Common myeloid progenitor, CD34-positive (primary cell): ENCODE results near the gene TMEM135.
A peak's percentile ranks its signal among the peaks of the same experiment; 100 is the strongest.

Source experiments
- CTCF ChIA-PET: fragments of 350-600 bp; sonication (Branson Sonifier 250); formaldehyde crosslinking; loops from one replicate; lab custom pipeline; 2021; ENCODE audit warnings: antibody characterized with exemption; lab: Charles Lee
- POLR2A ChIA-PET: fragments of 350-600 bp; sonication (Branson Sonifier 250); formaldehyde crosslinking; loops from one replicate; lab custom pipeline; 2021; ENCODE audit warnings: antibody characterized with exemption; lab: Charles Lee
- DNase-seq, 3 donors: peaks; one replicate each; pipeline versions ENCODE4 v3.0.0 to v3.0.0-alpha.2; 2013
- H3K27ac ChIP-seq, 2 experiments: 1 replicate in 1 of 2; 2 replicates in 1 of 2; pipeline ENCODE4 v1.7.0; 2013; ENCODE audit warnings: inconsistent platforms in 2 of 2, low read length in 2 of 2, mild to moderate bottlenecking in 2 of 2, low read depth in 1 of 2, moderate library complexity in 1 of 2; ENCODE audit not compliant: severe bottlenecking in 2 of 2, insufficient read depth in 1 of 2, poor library complexity in 1 of 2
- H3K27me3 ChIP-seq, 5 experiments: replicated peaks in 2 of 5; 1 replicate in 3 of 5; 2 replicates in 2 of 5; pipeline versions ENCODE4 v1.6.1 to v1.7.0; 2013; ENCODE audit warnings: low read length in 4 of 5, mild to moderate bottlenecking in 2 of 5, moderate library complexity in 2 of 5, inconsistent platforms in 1 of 5; ENCODE audit not compliant: insufficient read depth in 5 of 5, control insufficient read depth in 4 of 5
- H3K36me3 ChIP-seq, 4 experiments: 1 replicate in 2 of 4; 2 replicates in 2 of 4; pipeline versions ENCODE4 v1.6.1 to v1.7.0; 2013; ENCODE audit warnings: low read length in 3 of 4, control low read depth in 1 of 4, mild to moderate bottlenecking in 1 of 4; ENCODE audit not compliant: control insufficient read depth in 4 of 4, insufficient read depth in 4 of 4
- H3K4me1 ChIP-seq, 4 experiments: 1 replicate in 3 of 4; 2 replicates in 1 of 4; pipeline versions ENCODE4 v1.6.1 to v1.7.1; 2013; ENCODE audit warnings: low read length in 3 of 4, mild to moderate bottlenecking in 3 of 4, control low read depth in 1 of 4, inconsistent platforms in 1 of 4, moderate library complexity in 1 of 4; ENCODE audit not compliant: control insufficient read depth in 4 of 4, insufficient read depth in 4 of 4; ENCODE audit errors: control extremely low read depth in 1 of 4
- H3K4me3 ChIP-seq, 7 experiments: 1 replicate in 4 of 7; 2 replicates in 3 of 7; pipeline versions ENCODE4 v1.5.1 to v1.7.0; 2013; ENCODE audit warnings: mild to moderate bottlenecking in 7 of 7, low read length in 6 of 7, moderate library complexity in 6 of 7, inconsistent platforms in 2 of 7, low read depth in 2 of 7, control low read depth in 1 of 7; ENCODE audit not compliant: insufficient read depth in 4 of 7, control insufficient read depth in 1 of 7; ENCODE audit errors: extremely low read depth in 1 of 7
- H3K9me3 ChIP-seq, 5 experiments: 1 replicate in 4 of 5; 2 replicates in 1 of 5; pipeline versions ENCODE4 v1.6.1 to v1.7.1; 2013; ENCODE audit warnings: low read length in 4 of 5, mild to moderate bottlenecking in 2 of 5, inconsistent platforms in 1 of 5, low read depth in 1 of 5, moderate library complexity in 1 of 5; ENCODE audit not compliant: control insufficient read depth in 4 of 5, insufficient read depth in 2 of 5; ENCODE audit errors: control extremely low read depth in 1 of 5
- WGBS: methylation state at CpG from one replicate; pipeline ENCODE4 v1.1.5; 2013; ENCODE audit not compliant: insufficient coverage; 5-methylcytosine and 5-hydroxymethylcytosine counted together

The TMEM135 gene

DNA sequence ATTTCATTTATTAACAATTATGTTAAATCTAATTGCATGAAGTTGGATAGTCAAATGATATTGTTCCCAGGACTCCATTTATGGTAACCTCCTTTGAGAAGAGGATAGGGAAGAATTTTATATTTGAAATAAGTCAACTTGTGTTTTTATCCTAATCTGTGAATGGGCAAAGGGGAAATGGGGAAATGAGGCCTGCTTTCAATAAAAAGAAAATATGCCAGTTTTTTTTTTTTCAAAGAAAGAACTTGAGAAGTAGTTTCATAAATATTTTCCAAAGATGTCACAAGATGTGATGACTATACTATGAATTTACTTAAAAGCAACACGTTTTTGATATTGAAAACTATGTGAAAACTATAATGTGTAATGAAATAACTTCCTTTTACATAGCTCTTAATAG is 201.8 kb downstream of the TMEM135 start:
- H3K27ac ChIP-seq: no peak overlapping the region
- CTCF ChIA-PET: no interaction called here
- no peak overlapping the region for H3K4me3 ChIP-seq
- no peak for DNase-seq
- H3K9me3 ChIP-seq: no peaks in the 10 kb centered on the region
- no peaks in the 10 kb centered on the region for H3K4me1 ChIP-seq
- H3K36me3 ChIP-seq: no peaks in the 10 kb centered on the region
- H3K27me3 ChIP-seq: no peaks in the 10 kb centered on the region
- no CpG with 5 or more reads among the region's 1 CpG for WGBS
- POLR2A ChIA-PET: no interaction called here

DNA sequence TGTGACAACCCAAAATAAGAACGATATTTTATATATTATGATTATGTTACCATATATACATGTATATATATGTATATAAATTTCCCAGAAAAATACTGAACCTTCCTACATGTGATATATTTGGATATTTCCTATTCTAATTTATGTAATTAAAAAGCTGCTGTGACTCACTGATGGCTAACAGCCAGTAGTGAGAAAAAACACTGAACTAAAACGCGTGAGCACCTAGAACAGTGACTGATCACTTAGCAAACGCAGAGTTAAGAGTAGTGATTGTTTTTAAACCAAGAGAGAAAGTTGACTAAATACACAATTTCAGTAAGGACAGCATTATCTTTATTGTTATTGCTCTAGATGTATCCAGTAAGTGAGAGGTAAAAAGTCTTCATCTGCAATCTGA is 213.8 kb downstream of the TMEM135 start:
- Histone ChIP-seq H3K4me3 (no peak overlapping the region), H3K27me3 (no peaks in the 10 kb centered on the region), H3K9me3 (no peaks in the 10 kb centered on the region), H3K27ac (no peak overlapping the region), H3K36me3 (no peaks in the 10 kb centered on the region), H3K4me1 (peaks cover 0 to 12% (median 1%) of the 10 kb centered on the region in 4 experiments)
- POLR2A ChIA-PET: no interaction called here
- CTCF ChIA-PET: no interaction called here
- DNase-seq: no peak
- WGBS: 90% methylated on average over 2 of the region's 4 CpGs

DNA sequence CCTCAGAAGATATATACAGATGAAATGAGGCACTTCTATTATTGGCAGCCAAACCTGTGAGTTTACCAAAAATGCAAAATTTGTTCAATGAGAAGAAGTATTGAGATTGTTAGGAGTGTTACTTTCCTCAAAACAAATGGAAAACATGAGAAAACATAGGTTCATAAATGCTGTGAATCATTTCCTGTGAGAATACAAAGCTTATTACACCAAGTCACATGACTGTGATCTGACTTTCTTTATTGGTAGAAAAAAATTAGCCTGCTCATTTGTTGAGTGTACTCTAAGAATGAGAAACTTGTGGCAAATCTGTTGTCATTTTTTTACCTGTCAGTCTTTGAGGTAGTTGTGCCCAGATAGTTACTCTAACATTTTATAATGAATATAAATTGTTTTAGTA is 215.1 kb downstream of the TMEM135 start:
- H3K4me3 ChIP-seq: no peak overlapping the region
- DNase-seq: peak in 1 of 3 donors; percentile 24
- no peaks in the 10 kb centered on the region for H3K9me3 ChIP-seq
- ChIA-PET CTCF (no interaction called here), POLR2A (no interaction called here)
- no peaks in the 10 kb centered on the region for H3K36me3 ChIP-seq
- H3K4me1 ChIP-seq: peaks cover 0 to 16% (median 3%) of the 10 kb centered on the region in 4 experiments
- no peaks in the 10 kb centered on the region for H3K27me3 ChIP-seq
- H3K27ac ChIP-seq: no peak overlapping the region

DNA sequence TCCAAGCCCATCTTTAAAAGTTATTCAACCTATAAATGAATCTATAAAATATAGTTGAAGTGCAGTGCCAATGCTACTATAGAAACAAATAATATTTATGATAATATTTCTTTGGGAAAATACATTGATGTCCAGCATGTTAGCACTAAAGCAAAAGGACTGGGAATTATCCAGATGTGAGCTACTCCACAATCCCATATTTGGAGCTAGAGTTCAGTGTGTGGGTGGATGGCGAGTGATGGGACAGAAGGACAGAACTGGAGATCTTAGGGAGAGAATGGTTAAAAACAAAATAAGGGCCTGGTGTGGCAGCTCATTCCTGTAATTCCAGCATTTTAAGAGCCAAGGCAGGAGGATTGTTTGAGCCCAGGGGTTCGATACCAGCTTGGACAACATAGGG is 216.8 kb downstream of the TMEM135 start:
- Histone ChIP-seq H3K9me3 (no peaks in the 10 kb centered on the region), H3K36me3 (no peaks in the 10 kb centered on the region), H3K4me3 (no peak overlapping the region), H3K27ac (no peak overlapping the region), H3K27me3 (no peaks in the 10 kb centered on the region), H3K4me1 (peaks cover 0 to 33% (median 14%) of the 10 kb centered on the region in 4 experiments)
- no peak for DNase-seq
- ChIA-PET CTCF (interaction anchor here (0.9 kb wide), 1 partner anchor 12 kb away, joined by 3 read pairs; no protein-coding TSS in a partner anchor), POLR2A (no interaction called here)
- WGBS: 100% methylated on average over 1 of the region's 2 CpGs

DNA sequence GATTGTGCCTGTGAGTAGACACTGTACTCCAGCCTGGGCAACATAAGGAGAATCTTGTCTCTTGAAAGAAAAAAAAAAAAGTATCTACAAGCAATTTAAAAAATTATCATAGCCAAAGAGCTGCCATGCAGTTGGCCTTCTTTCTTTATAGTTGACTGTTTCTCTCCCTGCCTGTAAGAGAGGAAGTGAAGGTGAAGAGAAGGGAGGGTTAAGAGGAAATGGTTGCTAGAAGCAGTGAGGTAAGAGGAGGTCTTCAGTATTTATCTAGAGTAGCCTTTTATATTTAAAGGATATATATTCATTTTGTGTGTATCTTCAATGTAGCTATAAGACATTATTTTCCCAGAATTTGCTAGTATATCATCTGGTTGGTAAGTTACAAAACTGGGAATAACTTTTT is 217.9 kb downstream of the TMEM135 start:
- DNase-seq: peak in 2 of 3 donors; percentile 17 to 26
- CTCF ChIA-PET: interaction anchor here (0.9 kb wide), 1 partner anchor 11 kb away, joined by 3 read pairs; no protein-coding TSS in a partner anchor
- POLR2A ChIA-PET: no interaction called here
- no peaks in the 10 kb centered on the region for H3K27me3 ChIP-seq
- H3K4me1 ChIP-seq: peaks cover 0 to 40% (median 14%) of the 10 kb centered on the region in 4 experiments
- peak overlapping the region in 1 of 7 experiments; percentile 6 for H3K4me3 ChIP-seq
- no peaks in the 10 kb centered on the region for H3K9me3 ChIP-seq
- no peak overlapping the region for H3K27ac ChIP-seq
- no peaks in the 10 kb centered on the region for H3K36me3 ChIP-seq

DNA sequence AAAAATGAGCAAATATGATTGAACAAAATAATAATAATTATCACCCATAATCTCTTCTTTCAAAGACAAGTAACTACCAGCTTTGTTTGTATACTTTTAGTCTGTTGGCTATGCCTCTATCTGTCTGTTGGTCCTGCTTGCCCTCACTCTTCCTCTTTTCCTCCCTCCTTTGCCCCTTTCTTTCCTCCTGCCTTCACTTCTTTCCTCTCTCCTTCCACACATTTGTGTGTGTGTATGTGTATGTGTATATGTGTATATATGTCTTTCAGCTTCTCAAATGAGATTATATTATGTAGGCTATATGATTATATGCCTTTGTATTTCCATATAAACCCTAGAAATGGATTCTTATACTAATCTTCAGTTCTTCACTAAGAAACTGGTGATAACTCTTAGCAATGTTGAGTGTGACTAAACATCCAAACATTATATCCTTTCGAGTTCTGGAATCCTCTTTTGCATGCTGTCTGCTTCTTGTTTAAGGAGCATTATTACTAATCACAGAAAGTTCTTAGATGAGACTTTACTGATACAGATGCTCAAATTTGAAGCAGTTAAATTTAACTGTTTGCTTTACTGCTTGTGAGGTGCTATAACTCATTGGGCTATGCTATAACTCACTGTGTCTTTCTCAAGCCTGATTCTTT is 219.1 kb downstream of the TMEM135 start:
- Histone ChIP-seq H3K4me3 (no peak overlapping the region), H3K4me1 (peaks cover 0 to 40% (median 14%) of the 10 kb centered on the region in 4 experiments), H3K27ac (no peak overlapping the region), H3K9me3 (no peaks in the 10 kb centered on the region), H3K36me3 (no peaks in the 10 kb centered on the region), H3K27me3 (no peaks in the 10 kb centered on the region)
- ChIA-PET POLR2A (no interaction called here), CTCF (interaction anchor here (2.4 kb wide), 1 partner anchor 10 kb away, joined by 6 read pairs; no protein-coding TSS in a partner anchor)
- DNase-seq: no peak
- no CpG with 5 or more reads among the region's 1 CpG for WGBS

DNA sequence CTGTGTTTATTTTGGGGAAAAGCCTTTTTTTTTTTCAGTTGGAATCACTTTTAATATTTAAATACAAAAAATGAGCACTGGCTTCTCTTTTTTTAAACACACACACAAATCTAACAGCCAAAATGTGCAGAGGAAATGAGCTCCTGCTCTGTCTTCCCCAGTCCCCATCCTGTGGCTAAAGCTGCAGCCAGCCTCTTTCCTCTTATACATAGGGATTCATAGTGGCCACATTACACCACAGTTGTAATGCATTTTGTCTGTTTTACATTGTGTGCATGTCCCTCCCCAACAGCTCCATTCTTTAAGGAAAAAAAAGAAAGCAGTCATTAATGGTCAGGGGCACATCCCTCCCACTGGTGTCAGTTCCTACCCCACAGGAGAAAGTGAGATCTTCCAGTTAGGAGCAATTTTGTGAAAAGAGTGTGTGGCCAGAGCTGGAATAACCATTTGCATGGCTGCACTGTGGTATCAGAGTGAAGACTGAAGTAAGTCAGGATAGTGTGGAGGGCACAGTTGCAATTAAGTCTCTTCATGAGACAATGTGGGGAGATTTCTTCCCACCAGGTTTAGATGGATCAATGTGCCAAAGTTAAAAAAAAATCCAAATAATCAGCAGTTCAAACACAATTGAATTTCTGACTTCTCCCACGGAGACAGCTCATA is 220.6 kb downstream of the TMEM135 start:
- Histone ChIP-seq H3K4me3 (peak overlapping the region in 1 of 7 experiments; percentile 59), H3K9me3 (no peaks in the 10 kb centered on the region), H3K36me3 (no peaks in the 10 kb centered on the region), H3K4me1 (peaks cover 0 to 43% (median 14%) of the 10 kb centered on the region in 4 experiments), H3K27me3 (no peaks in the 10 kb centered on the region), H3K27ac (peak overlapping the region in 1 of 2 experiments; percentile 21)
- ChIA-PET POLR2A (interaction anchor here (0.6 kb wide), 1 partner anchor 861 kb away, joined by 4 read pairs; no protein-coding TSS in a partner anchor), CTCF (interaction anchor here (0.6 to 2.4 kb wide), 4 partner anchors 8 to 82 kb away, joined by 3 to 6 read pairs (median 3); no protein-coding TSS in a partner anchor)
- peak in 2 of 3 donors; percentile 45 to 69 for DNase-seq
- 36% methylated on average over 1 of the region's 1 CpG for WGBS
